A549 (cell line): ENCODE data around the gene PSIP1. TPM values are rescaled to one million over a fixed set of nuclear protein-coding genes. Genes with fewer than 3 reads are reported as not detected.

Experiments used
- ATAC-seq, 2 experiments: fragments of 200-7000 bp in 1 of 2; fragments of >200 bp in 1 of 2; cut with Nextera tagmentation in 1 of 2; cut with Tn5 transposase in 1 of 2; 3 replicates each; pipeline versions ENCODE4 v1.8.0 to v1.9.1; 2018 to 2020; ENCODE audit warnings: mild to moderate bottlenecking in 1 of 2, moderate library complexity in 1 of 2
- CTCF ChIA-PET: fragments of 300-600 bp; sonication (Branson Sonifier 250); formaldehyde crosslinking; extraction: SDS; loops from one replicate; lab custom pipeline; 2021; ENCODE audit warnings: antibody characterized with exemption, inconsistent platforms; lab: Yijun Ruan, JAX
- POLR2A ChIA-PET: fragments of 350-600 bp; formaldehyde crosslinking; extraction: SDS; loops from one replicate; lab custom pipeline; 2021; ENCODE audit warnings: antibody characterized with exemption, inconsistent platforms; lab: Yijun Ruan, JAX
- DNase-seq, 2 experiments: peaks; one replicate each; pipeline versions ENCODE4 v3.0.0 to v3.0.0-alpha.2; 2011 to 2016; ENCODE audit warnings: low read depth in 1 of 2, low spot score in 1 of 2
- FAIRE-seq: peaks from 2 replicates; lab custom pipeline; 2011; peaks lifted over from hg19 to GRCh38; lab: Jason Lieb, UNC
- H3K27ac ChIP-seq, 2 experiments: fragments of >200 bp; sonication (Bioruptor Twin); formaldehyde crosslinking; 3 replicates each; pipeline ENCODE4 v1.5.1; 2016 to 2017
- H3K4me1 ChIP-seq: fragments of >200 bp; sonication (Bioruptor Twin); formaldehyde crosslinking; 3 replicates; pipeline ENCODE4 v1.6.1; 2016
- H3K4me2 ChIP-seq: fragments of >200 bp; sonication (Bioruptor Twin); formaldehyde crosslinking; 3 replicates; pipeline ENCODE4 v1.6.1; 2016
- H3K4me3 ChIP-seq: fragments of >200 bp; sonication (Bioruptor Twin); formaldehyde crosslinking; 3 replicates; pipeline ENCODE4 v1.5.1; 2016
- H3K9me3 ChIP-seq: fragments of >200 bp; sonication (Bioruptor Twin); formaldehyde crosslinking; 3 replicates; pipeline ENCODE4 v1.6.1; 2016
- BHLHE40 ChIP-seq: IDR thresholded peaks from 2 replicates; pipeline ENCODE4 v1.6.1; 2012; ENCODE audit warnings: low read depth, low read length, inconsistent platforms
- CBX2 ChIP-seq: fragments of 200-600 bp; sonication (generic); IDR thresholded peaks from 2 replicates; pipeline ENCODE4 v1.6.1; 2016; ENCODE audit warnings: low read depth, mild to moderate bottlenecking, borderline replicate concordance
- CEBPB ChIP-seq, 2 experiments: fragments of >200 bp in 1 of 2; sonication (Bioruptor Twin) in 1 of 2; formaldehyde crosslinking in 1 of 2; IDR thresholded peaks; 2 replicates each; pipeline ENCODE4 v1.6.1; 2012 to 2016
- E2F6 ChIP-seq: IDR thresholded peaks from 2 replicates; pipeline ENCODE4 v1.6.1; 2012; ENCODE audit warnings: low read depth, borderline replicate concordance
- EP300 ChIP-seq, 2 experiments: fragments of >200 bp; sonication (Bioruptor Twin); formaldehyde crosslinking; IDR thresholded peaks; 2 replicates in 1 of 2; 3 replicates in 1 of 2; pipeline ENCODE4 v1.6.1; 2016 to 2017
- ESRRA ChIP-seq: fragments of 150-350 bp; IDR thresholded peaks from 2 replicates; pipeline ENCODE4 v1.6.1; 2014; ENCODE audit warnings: mild to moderate bottlenecking, low read length, borderline replicate concordance
- FOXS1 ChIP-seq: fragments of 250-450 bp; sonication (Bioruptor Pico); IDR thresholded peaks from 2 replicates; pipeline ENCODE4 v1.5.0; 2020; ENCODE audit warnings: mild to moderate bottlenecking, moderate library complexity
- HEYL ChIP-seq: fragments of 250-450 bp; sonication (Bioruptor Pico); IDR thresholded peaks from 2 replicates; pipeline ENCODE4 v1.8.0; 2021; ENCODE audit warnings: mild to moderate bottlenecking, moderate library complexity
- HMGXB4 ChIP-seq: fragments of 250-450 bp; sonication (Bioruptor Pico); IDR thresholded peaks from 2 replicates; pipeline ENCODE4 v1.5.0; 2021; ENCODE audit warnings: mild to moderate bottlenecking, moderate library complexity, borderline replicate concordance
- HOXA7 ChIP-seq: fragments of 250-450 bp; sonication (Bioruptor Pico); IDR thresholded peaks from 2 replicates; pipeline ENCODE4 v1.5.0; 2020; ENCODE audit warnings: mild to moderate bottlenecking, moderate library complexity
- HOXB13 ChIP-seq: fragments of 250-450 bp; sonication (Bioruptor Pico); IDR thresholded peaks from 2 replicates; pipeline ENCODE4 v1.5.0; 2020; ENCODE audit warnings: low read depth, mild to moderate bottlenecking, moderate library complexity
- HOXB5 ChIP-seq: fragments of 250-450 bp; sonication (Bioruptor Pico); IDR thresholded peaks from 2 replicates; pipeline ENCODE4 v1.5.0; 2020; ENCODE audit warnings: mild to moderate bottlenecking, moderate library complexity
- JUN ChIP-seq, 2 experiments: fragments of >200 bp; sonication (Bioruptor Twin); formaldehyde crosslinking; IDR thresholded peaks; 2 replicates in 1 of 2; 3 replicates in 1 of 2; pipeline ENCODE4 v1.6.1; 2016 to 2017
- JUNB ChIP-seq: fragments of >200 bp; sonication (Bioruptor Twin); formaldehyde crosslinking; IDR thresholded peaks from 2 replicates; pipeline ENCODE4 v1.6.1; 2016
- KDM1A ChIP-seq: fragments of 200-600 bp; sonication (generic); IDR thresholded peaks from 2 replicates; pipeline ENCODE4 v1.6.1; 2016; ENCODE audit warnings: low read depth, mild to moderate bottlenecking
- KDM5A ChIP-seq: fragments of 200-600 bp; sonication (generic); IDR thresholded peaks from 2 replicates; pipeline ENCODE4 v1.6.1; 2016; ENCODE audit warnings: antibody characterized with exemption, mild to moderate bottlenecking
- MAZ ChIP-seq: fragments of 150-350 bp; IDR thresholded peaks from 2 replicates; pipeline ENCODE4 v1.6.1; 2014; ENCODE audit warnings: antibody characterized with exemption, low read depth, low read length, borderline replicate concordance
- NFE2L2 ChIP-seq: fragments of 150-350 bp; conservative IDR thresholded peaks from 2 replicates; pipeline ENCODE4 v1.6.1; 2014; ENCODE audit warnings: low read length
- NPAS2 ChIP-seq: fragments of 250-450 bp; sonication (Bioruptor Pico); IDR thresholded peaks from 2 replicates; pipeline ENCODE4 v1.8.0; 2022; ENCODE audit warnings: mild to moderate bottlenecking, moderate library complexity, borderline replicate concordance
- PBX3 ChIP-seq: IDR thresholded peaks from 2 replicates; pipeline ENCODE4 v1.6.1; 2012
- PHF8 ChIP-seq: fragments of 200-600 bp; sonication (generic); IDR thresholded peaks from 2 replicates; pipeline ENCODE4 v1.6.1; 2016; ENCODE audit warnings: low read depth, mild to moderate bottlenecking, antibody characterized with exemption, moderate library complexity, borderline replicate concordance
- POLR2A ChIP-seq: IDR thresholded peaks from 2 replicates; pipeline ENCODE4 v1.6.1; 2012; ENCODE audit warnings: mild to moderate bottlenecking, low read length
- POLR2AphosphoS2 ChIP-seq: conservative IDR thresholded peaks from 2 replicates; pipeline ENCODE4 v1.6.1; 2012; ENCODE audit warnings: low read length, improper control_type of control experiment, inconsistent platforms
- RCOR1 ChIP-seq: fragments of 150-350 bp; IDR thresholded peaks from 2 replicates; pipeline ENCODE4 v1.6.1; 2014; ENCODE audit warnings: antibody characterized with exemption, low read length, low read depth
- RFX5 ChIP-seq: fragments of 450-650 bp; IDR thresholded peaks from 2 replicates; pipeline ENCODE4 v1.7.1; 2014; ENCODE audit warnings: antibody characterized with exemption, mild to moderate bottlenecking, moderate library complexity
- RNF2 ChIP-seq: fragments of 200-600 bp; sonication (generic); IDR thresholded peaks from 2 replicates; pipeline ENCODE4 v1.6.1; 2016; ENCODE audit warnings: low read depth, mild to moderate bottlenecking, antibody characterized with exemption, moderate library complexity, borderline replicate concordance
- SREBF2 ChIP-seq: fragments of 450-650 bp; IDR thresholded peaks from 2 replicates; pipeline ENCODE4 v1.6.1; 2014; ENCODE audit warnings: mild to moderate bottlenecking, moderate library complexity
- TFCP2L1 ChIP-seq: fragments of 250-450 bp; sonication (Bioruptor Pico); IDR thresholded peaks from 2 replicates; pipeline ENCODE4 v1.5.0; 2021; ENCODE audit warnings: mild to moderate bottlenecking
- USF2 ChIP-seq: fragments of 450-650 bp; IDR thresholded peaks from 2 replicates; pipeline ENCODE4 v1.6.1; 2014; ENCODE audit warnings: antibody characterized with exemption
- WGBS: methylation state at CpG from one replicate; pipeline ENCODE4 v1.1.6; 2017; ENCODE audit errors: missing lambda C conversion rate; 5-methylcytosine and 5-hydroxymethylcytosine counted together
- polyA plus RNA-seq, 4 experiments: library from polyadenylated mRNA; depleted of rRNA in 3 of 4; stranded (reverse); fragments of >200 nt; fragmentation: RNase III in 1 of 4; extraction: RNeasy Plus Mini Kit Qiagen cat#74134 plus additional on column Dnase treatment in 1 of 4; gene quantifications; 2 replicates in 3 of 4; 3 replicates in 1 of 4; pipeline ENCODE4 v1.2.3, GENCODE V29; 2011 to 2017

PSIP1 gene
- polyA plus RNA-seq, 2 of the 4 experiments (the other 2 are of a cell fraction), result 84.2 to 119 TPM

- POLR2A ChIA-PET, result no interaction called here
- ATAC-seq, result no peak
These were observed 11.5 kb upstream of the PSIP1 start for GRCh38 chr9:15522130-15522755.

GRCh38 chr9:15521254-15521653 lies 10.5 kb upstream of the PSIP1 start:
- H3K4me3 ChIP-seq, result no peak overlapping the region
- TF ChIP-seq RCOR1, result no peak
- TF ChIP-seq HOXA7 (CRISPR knock-in tag), result no peak
- no peak for TF ChIP-seq HEYL (CRISPR knock-in tag)
- no peak for TF ChIP-seq FOXS1
- no peak for TF ChIP-seq NFE2L2
- TF ChIP-seq SREBF2, result no peak
- TF ChIP-seq CBX2, result no peak
- TF ChIP-seq NPAS2 (CRISPR knock-in tag), result no peak
- TF ChIP-seq POLR2AphosphoS2, result no peak
- no peak for TF ChIP-seq HOXB13 (CRISPR knock-in tag)
- no peak for TF ChIP-seq PHF8
- no peak for TF ChIP-seq BHLHE40
- no peak for TF ChIP-seq EP300 (IDR thresholded peaks at IDR 0.05)
- TF ChIP-seq JUN (IDR thresholded peaks at IDR 0.05), result no peak
- no peak for ATAC-seq
- ChIA-PET CTCF (no interaction called here), POLR2A (no interaction called here)
- H3K4me2 ChIP-seq, result no peak overlapping the region
- H3K4me1 ChIP-seq, result no peaks in the 10 kb centered on the region
- WGBS, result 72% methylated on average over 8 of the region's 8 CpGs
- no peak for FAIRE-seq
- no peak for DNase-seq
- no peak overlapping the region for H3K27ac ChIP-seq
- H3K9me3 ChIP-seq, result no peaks in the 10 kb centered on the region

More at GRCh38 chr9:15522130-15522755, 11.5 kb upstream of the PSIP1 start:
- no peak overlapping the region for H3K4me3 ChIP-seq
- TF ChIP-seq RNF2 (no peak), ESRRA (no peak), PBX3 (no peak), MAZ (no peak), NFE2L2 (no peak), CEBPB (IDR thresholded peaks at IDR 0.05) (no peak), KDM1A (no peak), BHLHE40 (no peak), POLR2A (no peak), USF2 (no peak), HOXB5 (CRISPR knock-in tag) (no peak), HMGXB4 (CRISPR knock-in tag) (no peak), JUNB (no peak), PHF8 (no peak), KDM5A (no peak), TFCP2L1 (CRISPR knock-in tag) (no peak), EP300 (IDR thresholded peaks at IDR 0.05) (no peak), E2F6 (no peak), RFX5 (no peak)
- H3K9me3 ChIP-seq, result no peaks in the 10 kb centered on the region
- CTCF ChIA-PET, result no interaction called here
- no peak overlapping the region for H3K27ac ChIP-seq
- DNase-seq, result no peak
- 85% methylated on average over 3 of the region's 3 CpGs for WGBS
- no peak overlapping the region for H3K4me2 ChIP-seq
- no peaks in the 10 kb centered on the region for H3K4me1 ChIP-seq
- no peak for FAIRE-seq
